Glutamatergic neuron (in vitro differentiated cells): ENCODE measurements around the gene TK1. TPM values are rescaled to one million over a fixed set of nuclear protein-coding genes. Genes with fewer than 3 reads are reported as not detected.

Source experiments
- DNase-seq: peaks from one replicate; pipeline ENCODE4 v3.0.0; 2022
- H3K27ac Mint-ChIP-seq: one replicate; pipeline ENCODE4 v1.8.0; 2020; ENCODE audit warnings: mild to moderate bottlenecking, mixed read lengths, inconsistent platforms; ENCODE audit not compliant: unreplicated experiment
- H3K27me3 Mint-ChIP-seq: one replicate; pipeline ENCODE4 v1.8.0; 2020; ENCODE audit warnings: mild to moderate bottlenecking, moderate library complexity, mixed read lengths, inconsistent platforms; ENCODE audit not compliant: unreplicated experiment
- H3K36me3 Mint-ChIP-seq: one replicate; pipeline ENCODE4 v1.8.0; 2020; ENCODE audit warnings: mild to moderate bottlenecking, mixed read lengths, inconsistent platforms; ENCODE audit not compliant: unreplicated experiment
- H3K4me1 Mint-ChIP-seq: one replicate; pipeline ENCODE4 v1.8.0; 2020; ENCODE audit warnings: mild to moderate bottlenecking, low read depth, mixed read lengths, inconsistent platforms; ENCODE audit not compliant: unreplicated experiment
- H3K4me3 Mint-ChIP-seq: one replicate; pipeline ENCODE4 v1.8.0; 2020; ENCODE audit warnings: mild to moderate bottlenecking, mixed read lengths, inconsistent platforms; ENCODE audit not compliant: unreplicated experiment
- H3K9me3 Mint-ChIP-seq: one replicate; pipeline ENCODE4 v1.8.0; 2020; ENCODE audit warnings: mild to moderate bottlenecking, moderate library complexity, mixed read lengths, inconsistent platforms; ENCODE audit not compliant: unreplicated experiment
- total RNA-seq: library from RNA; stranded (reverse); fragmentation: NEBNext Ultra II Directional; extraction: Animal tissue kit (Norgen Biotek cat#: 25700); gene quantifications from one replicate; pipeline ENCODE4 v1.2.1, GENCODE V29; 2021; ENCODE audit not compliant: unreplicated experiment
- TF ChIP-seq, protein P1 (sequence below): fragments of 200-600 bp; sonication (generic); IDR thresholded peaks from one replicate; pipeline ENCODE4 v1.5.0; 2021; ENCODE audit not compliant: partially characterized antibody, unreplicated experiment

Gene TK1
- total RNA-seq, 1 donor from 2014 or later = 2.5 TPM

DNA sequence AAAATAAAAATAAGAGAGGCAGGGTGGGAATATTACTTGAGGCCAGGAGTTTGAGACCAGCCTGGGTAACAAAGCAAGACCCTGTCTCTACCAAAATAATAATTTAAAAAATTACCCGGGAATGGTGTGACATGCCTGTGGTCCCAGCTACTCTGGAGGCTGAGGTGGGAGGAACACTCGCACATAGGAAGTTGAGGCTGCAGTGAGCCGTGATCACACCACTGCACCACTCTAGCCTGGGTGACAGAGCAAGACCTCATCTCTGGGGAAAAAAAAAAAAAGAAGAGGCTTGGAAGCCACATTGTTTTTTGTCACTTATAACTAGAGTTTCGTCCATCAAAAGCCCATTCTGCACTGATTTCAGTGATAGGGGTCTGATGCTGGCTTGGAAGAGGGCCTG lies 41.3 kb upstream of the TK1 start:
- H3K4me1 Mint-ChIP-seq = peaks cover 18% of the 10 kb centered on the region
- H3K36me3 Mint-ChIP-seq = no peaks in the 10 kb centered on the region
- TF ChIP-seq, protein P1, sequence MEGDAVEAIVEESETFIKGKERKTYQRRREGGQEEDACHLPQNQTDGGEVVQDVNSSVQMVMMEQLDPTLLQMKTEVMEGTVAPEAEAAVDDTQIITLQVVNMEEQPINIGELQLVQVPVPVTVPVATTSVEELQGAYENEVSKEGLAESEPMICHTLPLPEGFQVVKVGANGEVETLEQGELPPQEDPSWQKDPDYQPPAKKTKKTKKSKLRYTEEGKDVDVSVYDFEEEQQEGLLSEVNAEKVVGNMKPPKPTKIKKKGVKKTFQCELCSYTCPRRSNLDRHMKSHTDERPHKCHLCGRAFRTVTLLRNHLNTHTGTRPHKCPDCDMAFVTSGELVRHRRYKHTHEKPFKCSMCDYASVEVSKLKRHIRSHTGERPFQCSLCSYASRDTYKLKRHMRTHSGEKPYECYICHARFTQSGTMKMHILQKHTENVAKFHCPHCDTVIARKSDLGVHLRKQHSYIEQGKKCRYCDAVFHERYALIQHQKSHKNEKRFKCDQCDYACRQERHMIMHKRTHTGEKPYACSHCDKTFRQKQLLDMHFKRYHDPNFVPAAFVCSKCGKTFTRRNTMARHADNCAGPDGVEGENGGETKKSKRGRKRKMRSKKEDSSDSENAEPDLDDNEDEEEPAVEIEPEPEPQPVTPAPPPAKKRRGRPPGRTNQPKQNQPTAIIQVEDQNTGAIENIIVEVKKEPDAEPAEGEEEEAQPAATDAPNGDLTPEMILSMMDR = no peak

DNA sequence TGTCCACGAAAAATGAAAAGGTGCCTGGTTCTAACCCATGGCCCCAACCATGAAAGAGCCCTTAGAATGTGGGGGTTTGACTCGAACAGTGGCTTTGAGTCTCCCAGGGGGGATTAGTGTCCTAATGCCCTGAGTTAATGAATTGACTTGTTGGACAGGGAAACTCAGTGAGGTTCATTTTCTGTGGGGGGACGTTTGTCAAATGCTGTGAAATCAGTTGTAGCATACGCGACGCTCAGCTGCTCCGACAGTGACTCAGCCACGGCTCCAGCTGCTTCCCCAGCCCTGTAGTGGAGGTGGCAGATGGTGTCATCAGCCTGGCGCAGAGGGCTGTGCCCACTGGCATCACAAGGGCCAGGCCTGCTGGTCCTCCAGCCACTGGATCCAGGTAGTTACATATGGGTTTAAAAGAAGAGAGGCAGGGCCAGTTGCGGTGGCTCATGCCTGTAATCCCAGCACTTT lies 40.6 kb upstream of the TK1 start:
- no peak overlapping the region for H3K27ac Mint-ChIP-seq
- TF ChIP-seq, protein P1 = no peak
- peaks cover 7% of the 10 kb centered on the region for H3K9me3 Mint-ChIP-seq
- no peak for DNase-seq
- peaks cover 20% of the 10 kb centered on the region for H3K4me1 Mint-ChIP-seq
- no peak overlapping the region for H3K4me3 Mint-ChIP-seq
- H3K36me3 Mint-ChIP-seq = no peaks in the 10 kb centered on the region
- H3K27me3 Mint-ChIP-seq = peaks cover 4% of the 10 kb centered on the region

More for the DNA sequence above, 41.3 kb upstream of the TK1 start:
- Mint-ChIP-seq H3K9me3 (peaks cover 7% of the 10 kb centered on the region), H3K4me3 (no peak overlapping the region), H3K27me3 (peaks cover 4% of the 10 kb centered on the region), H3K27ac (no peak overlapping the region)
- DNase-seq = no peak

DNA sequence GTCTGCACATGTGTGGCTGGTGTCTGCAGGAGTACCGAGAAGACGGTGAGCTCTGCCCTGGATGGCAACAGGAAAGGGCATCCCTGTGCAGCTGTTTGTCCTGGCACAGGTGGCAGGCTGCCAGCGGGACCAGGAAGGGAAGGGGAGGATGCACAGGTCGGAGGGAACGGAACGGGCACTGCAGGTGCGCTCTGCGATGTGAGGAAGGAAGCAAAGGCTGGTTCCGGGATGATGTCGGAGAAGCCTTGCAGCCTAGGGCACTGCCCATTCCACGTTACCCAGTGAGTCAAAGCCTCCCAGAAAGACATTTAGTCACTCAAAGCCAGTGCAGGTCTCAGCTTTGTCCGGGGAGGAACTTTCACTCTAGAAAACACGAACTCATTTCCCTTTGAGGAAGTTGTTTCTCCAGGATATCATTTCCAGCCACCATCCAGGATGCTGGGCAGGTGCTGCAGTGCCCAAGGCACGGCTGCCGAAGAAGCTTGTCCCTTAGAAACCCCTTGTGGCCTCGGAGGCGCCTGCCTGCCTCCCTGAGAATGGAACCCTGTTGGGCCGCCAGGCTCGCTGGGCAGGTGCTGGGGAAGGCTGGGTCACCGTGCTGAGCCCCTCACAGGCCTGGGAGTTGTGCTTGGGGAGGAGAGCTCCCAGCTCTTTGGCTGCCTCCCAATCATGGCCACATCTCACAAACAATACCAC lies 40.1 kb upstream of the TK1 start:
- H3K4me3 Mint-ChIP-seq = no peak overlapping the region
- TF ChIP-seq, protein P1 = no peak
- H3K36me3 Mint-ChIP-seq = no peaks in the 10 kb centered on the region
- H3K27ac Mint-ChIP-seq = no peak overlapping the region
- H3K4me1 Mint-ChIP-seq = peaks cover 20% of the 10 kb centered on the region
- H3K27me3 Mint-ChIP-seq = peaks cover 4% of the 10 kb centered on the region
- no peak for DNase-seq
- peaks cover 7% of the 10 kb centered on the region for H3K9me3 Mint-ChIP-seq

DNA sequence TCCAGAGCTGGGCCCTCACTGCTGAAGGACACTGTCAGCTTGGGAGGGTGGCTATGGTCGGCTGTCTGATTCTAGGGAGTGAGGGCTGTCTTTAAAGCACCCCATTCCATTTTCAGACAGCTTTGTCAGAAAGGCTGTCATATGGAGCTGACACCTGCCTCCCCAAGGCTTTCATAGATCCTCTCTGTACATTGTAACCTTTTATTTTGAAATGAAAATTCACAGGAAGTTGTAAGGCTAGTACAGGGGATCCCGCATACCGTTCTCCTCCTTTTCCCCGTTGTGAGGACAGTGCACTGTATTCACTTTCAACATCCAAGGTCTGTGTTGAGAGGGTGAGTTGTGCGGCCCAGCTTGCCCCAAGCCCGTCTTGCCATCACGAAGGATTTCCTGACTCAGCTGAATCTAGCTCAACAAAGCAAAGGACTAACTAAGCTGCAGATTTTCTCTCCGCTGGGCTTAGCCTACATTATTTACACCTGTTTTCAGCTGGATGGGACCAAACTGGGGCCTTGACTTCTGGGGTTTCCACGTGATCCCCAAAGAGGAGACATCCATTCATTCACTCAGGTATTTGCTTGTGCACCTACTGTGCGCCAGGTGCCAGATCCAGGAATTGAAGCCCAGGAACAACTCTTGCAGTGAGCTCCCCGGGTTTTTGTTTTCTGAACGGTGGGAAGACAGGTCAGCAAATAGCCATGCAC lies 39.4 kb upstream of the TK1 start:
- H3K36me3 Mint-ChIP-seq = no peaks in the 10 kb centered on the region
- H3K27ac Mint-ChIP-seq = no peak overlapping the region
- peaks cover 7% of the 10 kb centered on the region for H3K9me3 Mint-ChIP-seq
- DNase-seq = no peak
- peaks cover 20% of the 10 kb centered on the region for H3K4me1 Mint-ChIP-seq
- H3K27me3 Mint-ChIP-seq = peaks cover 4% of the 10 kb centered on the region
- no peak overlapping the region for H3K4me3 Mint-ChIP-seq
- TF ChIP-seq, protein P1 = no peak
